ENCODE measurements around the gene TNNC1. TPM values are rescaled to one million over a fixed set of nuclear protein-coding genes. Genes with fewer than 3 reads are reported as not detected.

Gene TNNC1
- total and polyA plus RNA-seq, 8 donors, result 16.7 to 117 (median 33.9) TPM

DNA sequence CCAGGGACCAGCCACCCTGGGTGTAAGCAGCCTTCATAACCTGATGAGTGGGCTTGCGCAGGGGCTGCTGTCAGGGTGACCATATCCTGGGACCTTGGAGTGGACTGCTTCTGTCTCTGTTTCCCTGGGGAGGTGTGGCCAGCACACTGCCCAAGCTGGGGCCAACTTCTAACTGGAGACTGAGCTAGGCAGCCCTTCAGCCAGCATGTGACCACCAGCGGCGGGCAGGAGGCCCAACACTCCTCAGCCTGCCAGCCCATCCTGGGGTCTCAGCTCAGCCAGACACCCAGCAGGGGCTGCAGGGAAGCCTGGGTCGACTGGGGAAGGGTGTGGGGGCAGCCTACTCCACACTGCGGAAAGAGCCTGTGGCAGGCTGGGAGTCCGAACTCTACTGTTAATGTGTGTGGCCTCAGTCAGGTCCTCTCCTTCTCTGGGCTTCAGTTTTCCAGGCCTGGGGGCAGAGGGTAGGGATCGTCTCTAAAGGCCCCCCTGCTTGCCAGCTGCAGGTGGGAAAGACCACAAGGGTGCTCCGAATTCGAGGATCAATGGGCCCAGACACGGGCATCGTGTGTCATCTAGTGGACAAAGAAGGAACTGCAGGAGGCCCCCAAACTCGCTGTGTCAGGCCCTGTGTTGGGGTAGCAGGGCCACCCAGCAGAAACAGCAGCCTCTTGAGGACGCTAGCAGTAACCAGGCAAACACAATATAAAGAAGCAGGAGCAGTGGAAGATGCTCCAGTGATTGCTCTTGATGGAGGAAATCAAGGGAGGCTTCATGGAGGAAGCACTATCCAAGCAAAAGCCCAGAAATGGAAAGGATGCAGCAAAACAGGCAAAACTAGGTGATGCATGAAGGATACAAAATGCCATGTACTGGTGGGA is 7.0 kb downstream of the TNNC1 start:
- Histone ChIP-seq H3K9me3 (no peaks in the 10 kb centered on the region), H3K27ac (no peak overlapping the region), H3K4me1 (peaks cover 0 to 26% of the 10 kb centered on the region in 2 donors), H3K36me3 (no peaks in the 10 kb centered on the region), H3K4me3 (no peak overlapping the region), H3K27me3 (no peaks in the 10 kb centered on the region)
- ATAC-seq (peak; percentile 50), DNase-seq (peak in 2 of 4 donors; percentile 63 to 74)
- intact Hi-C loops (cut with DNase I), result loop anchor here in 1 of 2 donors (10.0 kb wide), 1 partner anchor 212 kb away; the partner anchor contains the start of gene TWF2
- peak; percentile 98 to 100 for TF ChIP-seq CTCF (IDR thresholded peaks at IDR 0.05)

DNA sequence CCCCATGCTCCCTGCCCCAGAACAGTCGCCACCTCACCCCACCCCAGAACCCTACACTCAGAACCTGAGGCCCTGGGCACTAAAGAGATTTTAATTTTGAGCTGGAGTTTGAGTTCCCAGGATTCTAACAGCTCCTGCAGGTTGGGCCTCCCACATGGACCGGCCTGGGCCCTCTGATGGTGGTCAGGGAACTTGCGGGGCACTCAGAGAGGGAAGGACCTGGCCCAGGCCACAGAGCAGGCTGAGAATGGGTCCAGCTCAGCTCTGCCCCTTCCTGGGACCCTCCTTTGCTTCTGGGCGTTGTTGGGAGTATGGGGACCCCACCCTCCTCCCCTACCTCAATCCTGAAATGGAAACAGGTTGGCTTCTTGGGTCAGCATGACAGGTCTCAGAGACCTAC is 7.8 kb downstream of the TNNC1 start:
- Histone ChIP-seq H3K36me3 (no peaks in the 10 kb centered on the region), H3K4me1 (peaks cover 0 to 26% of the 10 kb centered on the region in 2 donors), H3K27ac (no peak overlapping the region), H3K4me3 (no peak overlapping the region), H3K27me3 (no peaks in the 10 kb centered on the region), H3K9me3 (no peaks in the 10 kb centered on the region)
- ATAC-seq (no peak), DNase-seq (no peak)
- no peak for TF ChIP-seq CTCF (IDR thresholded peaks at IDR 0.05)
- intact Hi-C loops (cut with DNase I), result loop anchor here in 1 of 2 donors (10.0 kb wide), 1 partner anchor 211 kb away; the partner anchor contains the start of gene TWF2

GRCh38 chr3:52444860-52445793 is 8.7 kb downstream of the TNNC1 start, which contains the start of gene SEMA3G:
Gene SEMA3G, minus strand, starts transcription at chr3:52445103. Its CDS starts 76 bp downstream, at chr3:52445027.
- Histone ChIP-seq H3K27ac (no peak within 1 kb of the TSS), H3K4me1 (peaks cover 0 to 26% of the 10 kb centered on the region in 2 donors), H3K9me3 (no peaks in the 10 kb centered on the region), H3K4me3 (peak within 1 kb of the TSS; percentile 5 to 36), H3K36me3 (no peaks in the 10 kb centered on the region), H3K27me3 (no peaks in the 10 kb centered on the region)
- DNase-seq (peak in 3 of 4 donors; percentile 57 to 93 (median 79)), ATAC-seq (peak; percentile 87)
- intact Hi-C loops (cut with DNase I), result loop anchor here in 1 of 2 donors (10.0 kb wide), 1 partner anchor 210 kb away; the partner anchor contains the start of gene TWF2
- peak; percentile 55 to 89 for TF ChIP-seq CTCF (IDR thresholded peaks at IDR 0.05)

- ATAC-seq, result no peak
- Histone ChIP-seq H3K9me3 (no peaks in the 10 kb centered on the region), H3K27ac (no peak overlapping the region), H3K27me3 (no peaks in the 10 kb centered on the region), H3K4me1 (peaks cover 0 to 20% of the 10 kb centered on the region in 2 donors), H3K36me3 (no peaks in the 10 kb centered on the region), H3K4me3 (peak overlapping the region; percentile 5 to 36)
- TF ChIP-seq CTCF (IDR thresholded peaks at IDR 0.05), result no peak
- peak in 1 of 4 donors; percentile 69 for DNase-seq
- intact Hi-C loops (cut with DNase I), result loop anchor here in 1 of 2 donors (10.0 kb wide), 1 partner anchor 209 kb away; the partner anchor contains the start of gene TWF2
Measured at GRCh38 chr3:52443791-52444687, 9.8 kb downstream of the TNNC1 start.

Data from left lung (tissue), 10 donors.